HUES6 (cell line): ENCODE results near the gene SNCAIP.
"Not testable (repeated sequence)": the region's sequence is repeated elsewhere in the genome, so short reads cannot be mapped to it uniquely, and the experiment has no call there.

ENCODE experiments used
- H3K27ac ChIP-seq: 2 replicates; pipeline ENCODE4 v1.7.0; 2013; ENCODE audit warnings: low read depth, mild to moderate bottlenecking, low read length, inconsistent platforms
- H3K27me3 ChIP-seq: 2 replicates; pipeline ENCODE4 v1.6.1; 2013; ENCODE audit warnings: low read length; ENCODE audit not compliant: control insufficient read depth, insufficient read depth
- H3K36me3 ChIP-seq: 2 replicates; pipeline ENCODE4 v1.6.1; 2013; ENCODE audit warnings: low read length; ENCODE audit not compliant: control insufficient read depth, insufficient read depth
- H3K4me1 ChIP-seq: 2 replicates; pipeline ENCODE4 v1.6.1; 2013; ENCODE audit warnings: low read length; ENCODE audit not compliant: control insufficient read depth, insufficient read depth
- H3K4me3 ChIP-seq: 2 replicates; pipeline ENCODE4 v1.5.1; 2013; ENCODE audit warnings: low read depth, low read length
- H3K9ac ChIP-seq: one replicate; pipeline ENCODE4 v1.6.1; 2013; ENCODE audit warnings: mild to moderate bottlenecking, low read length
- H3K9me3 ChIP-seq: 2 replicates; pipeline ENCODE4 v1.6.1; 2013; ENCODE audit warnings: low read depth, low read length; ENCODE audit not compliant: control insufficient read depth, insufficient read depth

The SNCAIP gene

GRCh38 chr5:122480146-122480545 lies 168.1 kb downstream of the SNCAIP start:
- Histone ChIP-seq H3K9me3 (peaks cover 3% of the 10 kb centered on the region; the same call in 1 of the 2 replicates), H3K27ac (no peak overlapping the region)

GRCh38 chr5:122484103-122484502 lies 172.1 kb downstream of the SNCAIP start:
- H3K27me3 ChIP-seq: no peaks in the 10 kb centered on the region
- H3K36me3 ChIP-seq: no peaks in the 10 kb centered on the region
- peaks cover 3% of the 10 kb centered on the region; the same call in 1 of the 2 replicates for H3K9me3 ChIP-seq
- no peak overlapping the region for H3K9ac ChIP-seq
- no peaks in the 10 kb centered on the region for H3K4me1 ChIP-seq
- H3K4me3 ChIP-seq: no peak overlapping the region
- H3K27ac ChIP-seq: no peak overlapping the region

More at GRCh38 chr5:122480146-122480545, 168.1 kb downstream of the SNCAIP start:
- H3K27me3 ChIP-seq: no peaks in the 10 kb centered on the region
- no peak overlapping the region for H3K9ac ChIP-seq
- no peaks in the 10 kb centered on the region for H3K36me3 ChIP-seq
- H3K4me3 ChIP-seq: no peak overlapping the region
- no peaks in the 10 kb centered on the region for H3K4me1 ChIP-seq

- Histone ChIP-seq H3K9me3 (peaks cover 3% of the 10 kb centered on the region; the same call in 1 of the 2 replicates), H3K9ac (no peak overlapping the region), H3K27ac (no peak overlapping the region), H3K36me3 (no peaks in the 10 kb centered on the region), H3K27me3 (no peaks in the 10 kb centered on the region), H3K4me1 (no peaks in the 10 kb centered on the region), H3K4me3 (no peak overlapping the region)
These were observed 173.2 kb downstream of the SNCAIP start for GRCh38 chr5:122485226-122485625.

- H3K27me3 ChIP-seq, H3K9me3 ChIP-seq, H3K36me3 ChIP-seq, H3K27ac ChIP-seq, H3K9ac ChIP-seq, H3K4me1 ChIP-seq, H3K4me3 ChIP-seq: not testable (repeated sequence)
These were observed 174.6 kb downstream of the SNCAIP start for GRCh38 chr5:122486616-122487015.

- Histone ChIP-seq H3K9ac (no peak overlapping the region), H3K27ac (no peak overlapping the region), H3K9me3 (no peaks in the 10 kb centered on the region), H3K4me3 (no peak overlapping the region), H3K4me1 (peaks cover 3% of the 10 kb centered on the region; the same call in 1 of the 2 replicates), H3K36me3 (no peaks in the 10 kb centered on the region), H3K27me3 (no peaks in the 10 kb centered on the region)
These were observed 178.7 kb downstream of the SNCAIP start for GRCh38 chr5:122490718-122491117.

- Histone ChIP-seq H3K4me3 (no peak overlapping the region), H3K9ac (no peak overlapping the region), H3K27me3 (no peaks in the 10 kb centered on the region)
These were observed 180.6 kb downstream of the SNCAIP start for GRCh38 chr5:122492675-122493074.

GRCh38 chr5:122493091-122494021 lies 181.3 kb downstream of the SNCAIP start:
- H3K36me3 ChIP-seq: no peaks in the 10 kb centered on the region
- no peaks in the 10 kb centered on the region for H3K9me3 ChIP-seq
- no peak overlapping the region for H3K9ac ChIP-seq
- H3K4me1 ChIP-seq: peaks cover 7% of the 10 kb centered on the region; the same call in 1 of the 2 replicates
- no peak overlapping the region for H3K4me3 ChIP-seq
- H3K27me3 ChIP-seq: no peaks in the 10 kb centered on the region
- H3K27ac ChIP-seq: no peak overlapping the region

More at GRCh38 chr5:122492675-122493074, 180.6 kb downstream of the SNCAIP start:
- Histone ChIP-seq H3K4me1 (peaks cover 3% of the 10 kb centered on the region; the same call in 1 of the 2 replicates), H3K27ac (no peak overlapping the region), H3K36me3 (no peaks in the 10 kb centered on the region), H3K9me3 (no peaks in the 10 kb centered on the region)

- Histone ChIP-seq H3K9me3 (no peaks in the 10 kb centered on the region), H3K4me1 (peaks cover 7% of the 10 kb centered on the region; the same call in 1 of the 2 replicates), H3K27me3 (no peaks in the 10 kb centered on the region), H3K27ac (no peak overlapping the region), H3K9ac (no peak overlapping the region), H3K36me3 (no peaks in the 10 kb centered on the region), H3K4me3 (no peak overlapping the region)
These were observed 182.1 kb downstream of the SNCAIP start for GRCh38 chr5:122494109-122494508.

GRCh38 chr5:122498163-122498562 lies 186.1 kb downstream of the SNCAIP start:
- Histone ChIP-seq H3K9me3 (no peaks in the 10 kb centered on the region), H3K4me1 (peaks cover 12% of the 10 kb centered on the region; the same call in 1 of the 2 replicates), H3K4me3 (no peak overlapping the region), H3K9ac (no peak overlapping the region), H3K27me3 (no peaks in the 10 kb centered on the region), H3K27ac (no peak overlapping the region), H3K36me3 (no peaks in the 10 kb centered on the region)

- H3K27me3 ChIP-seq: no peaks in the 10 kb centered on the region
- H3K9ac ChIP-seq: no peak overlapping the region
- no peak overlapping the region for H3K4me3 ChIP-seq
- H3K9me3 ChIP-seq: no peaks in the 10 kb centered on the region
- peaks cover 12% of the 10 kb centered on the region; the same call in 1 of the 2 replicates for H3K4me1 ChIP-seq
- H3K36me3 ChIP-seq: no peaks in the 10 kb centered on the region
- H3K27ac ChIP-seq: no peak overlapping the region
These were observed 187.5 kb downstream of the SNCAIP start for GRCh38 chr5:122499585-122499984.
